BLaER1 treated with 17β-estradiol and CSF1 and Interleukin-3, amounts not matched to agents 10 nM and 100 nM (cell line): ENCODE data around the gene KCNK6.
"Not testable (repeated sequence)": the region's sequence is repeated elsewhere in the genome, so short reads cannot be mapped to it uniquely, and the experiment has no call there.

Experiments
- H3K27ac ChIP-seq, 11 experiments: shearing (Covaris generic); formaldehyde crosslinking; 2 replicates each; pipeline ENCODE4 v1.8.1; 2022
- H3K27me3 ChIP-seq, 11 experiments: shearing (Covaris generic); formaldehyde crosslinking; 2 replicates each; pipeline ENCODE4 v1.8.1; 2022
- H3K36me3 ChIP-seq, 11 experiments: shearing (Covaris generic); formaldehyde crosslinking; 2 replicates each; pipeline ENCODE4 v1.8.1; 2022
- H3K4me1 ChIP-seq, 10 experiments: shearing (Covaris generic); formaldehyde crosslinking; 2 replicates each; pipeline ENCODE4 v1.8.1; 2022
- H3K4me2 ChIP-seq, 11 experiments: shearing (Covaris generic); formaldehyde crosslinking; 2 replicates each; pipeline ENCODE4 v1.8.1; 2022
- H3K4me3 ChIP-seq, 10 experiments: shearing (Covaris generic); formaldehyde crosslinking; 2 replicates each; pipeline ENCODE4 v1.8.1; 2022
- H3K9ac ChIP-seq, 11 experiments: shearing (Covaris generic); formaldehyde crosslinking; 2 replicates each; pipeline ENCODE4 v1.8.1; 2022
- H3K9me3 ChIP-seq, 11 experiments: shearing (Covaris generic); formaldehyde crosslinking; replicated peaks in 1 of 11; 2 replicates each; pipeline ENCODE4 v1.8.1; 2022
- H4K20me1 ChIP-seq, 11 experiments: shearing (Covaris generic); formaldehyde crosslinking; 2 replicates each; pipeline ENCODE4 v1.8.1; 2022
- Cebpa-rat ChIP-seq, 11 experiments: shearing (Covaris generic); IDR thresholded peaks; 2 replicates each; pipeline ENCODE4 v1.8.1; 2022

KCNK6 gene

GRCh38 chr19:38360351-38360750 is 40.7 kb downstream of the KCNK6 start:
- 0 out of 22 replicates have a peak overlapping the region, but pooled peaks of 1 of the 11 experiments have one; percentile 100 for H3K4me2 ChIP-seq
- no peaks in the 10 kb centered on the region for H3K36me3 ChIP-seq
- H3K9me3 ChIP-seq, result peaks cover 7 to 16% (median 13%) of the 10 kb centered on the region in 11 experiments; a peak in 20 of 22 replicates
- peaks cover 8 to 30% (median 22%) of the 10 kb centered on the region in 11 experiments for H3K27me3 ChIP-seq
- TF ChIP-seq Cebpa-rat (IDR thresholded peaks at IDR 0.05), result no peak
- peaks cover 0 to 11% (median 0%) of the 10 kb centered on the region in 11 experiments; a peak in 5 of 22 replicates for H4K20me1 ChIP-seq
- H3K9ac ChIP-seq, result no peak overlapping the region
- no peak overlapping the region for H3K4me3 ChIP-seq
- H3K4me1 ChIP-seq, result peaks cover 7 to 17% (median 15%) of the 10 kb centered on the region in 10 experiments; a peak in 19 of 20 replicates
- H3K27ac ChIP-seq, result no peak overlapping the region

GRCh38 chr19:38360839-38361631 is 41.4 kb downstream of the KCNK6 start:
- peaks cover 7 to 17% (median 14%) of the 10 kb centered on the region in 11 experiments; a peak in 20 of 22 replicates for H3K9me3 ChIP-seq
- no peaks in the 10 kb centered on the region for H3K36me3 ChIP-seq
- peak overlapping the region; percentile 88 to 100 (median 96) for H3K4me2 ChIP-seq
- TF ChIP-seq Cebpa-rat (IDR thresholded peaks at IDR 0.05), result no peak
- peaks cover 8 to 30% (median 22%) of the 10 kb centered on the region in 11 experiments for H3K27me3 ChIP-seq
- peak overlapping the region; percentile 64 to 90 (median 73) for H3K4me3 ChIP-seq
- H3K9ac ChIP-seq, result peak overlapping the region; percentile 39 to 74 (median 67); a peak in 20 of 22 replicates
- H3K27ac ChIP-seq, result peak overlapping the region in 2 of 11 experiments; percentile 44 to 59; a peak in 3 of 22 replicates
- H3K4me1 ChIP-seq, result peaks cover 7 to 17% (median 15%) of the 10 kb centered on the region in 10 experiments; a peak in 19 of 20 replicates
- peaks cover 0 to 11% (median 0%) of the 10 kb centered on the region in 11 experiments; a peak in 5 of 22 replicates for H4K20me1 ChIP-seq

GRCh38 chr19:38361633-38362075 is 42.0 kb downstream of the KCNK6 start:
- peaks cover 7 to 17% (median 14%) of the 10 kb centered on the region in 11 experiments; a peak in 20 of 22 replicates for H3K9me3 ChIP-seq
- TF ChIP-seq Cebpa-rat (IDR thresholded peaks at IDR 0.05), result no peak
- peak overlapping the region; percentile 53 to 74 (median 67); a peak in 21 of 22 replicates for H3K9ac ChIP-seq
- H3K4me1 ChIP-seq, result peaks cover 7 to 17% (median 15%) of the 10 kb centered on the region in 10 experiments; a peak in 19 of 20 replicates
- H4K20me1 ChIP-seq, result peaks cover 0 to 9% (median 0%) of the 10 kb centered on the region in 11 experiments; a peak in 5 of 22 replicates
- H3K4me3 ChIP-seq, result peak overlapping the region; percentile 64 to 90 (median 73)
- no peaks in the 10 kb centered on the region for H3K36me3 ChIP-seq
- H3K27ac ChIP-seq, result peak overlapping the region in 3 of 11 experiments; percentile 35 to 60 (median 55); a peak in 5 of 22 replicates
- H3K4me2 ChIP-seq, result peak overlapping the region; percentile 88 to 100 (median 96)
- H3K27me3 ChIP-seq, result peaks cover 8 to 30% (median 22%) of the 10 kb centered on the region in 11 experiments

GRCh38 chr19:38362076-38362945 is 42.7 kb downstream of the KCNK6 start:
- peaks cover 7 to 17% (median 14%) of the 10 kb centered on the region in 11 experiments; a peak in 20 of 22 replicates for H3K9me3 ChIP-seq
- H3K4me1 ChIP-seq, result peaks cover 7 to 17% (median 15%) of the 10 kb centered on the region in 10 experiments; a peak in 19 of 20 replicates
- no peaks in the 10 kb centered on the region for H3K36me3 ChIP-seq
- H3K9ac ChIP-seq, result peak overlapping the region; percentile 50 to 74 (median 66); a peak in 20 of 22 replicates
- H4K20me1 ChIP-seq, result peaks cover 0 to 9% (median 0%) of the 10 kb centered on the region in 11 experiments; a peak in 4 of 22 replicates
- TF ChIP-seq Cebpa-rat (IDR thresholded peaks at IDR 0.05), result no peak
- H3K4me2 ChIP-seq, result peak overlapping the region; percentile 81 to 100 (median 96)
- H3K4me3 ChIP-seq, result peak overlapping the region; percentile 64 to 90 (median 73)
- peaks cover 8 to 30% (median 22%) of the 10 kb centered on the region in 11 experiments for H3K27me3 ChIP-seq
- peak overlapping the region in 8 of 11 experiments; percentile 25 to 60 (median 38); a peak in 10 of 22 replicates for H3K27ac ChIP-seq

GRCh38 chr19:38362946-38363688 is 43.5 kb downstream of the KCNK6 start:
- Histone ChIP-seq H3K4me3 (peak overlapping the region; percentile 64 to 90 (median 73)), H3K9me3 (peaks cover 7 to 17% (median 14%) of the 10 kb centered on the region in 11 experiments; a peak in 20 of 22 replicates), H3K4me2 (peak overlapping the region; percentile 81 to 100 (median 96)), H3K4me1 (peaks cover 7 to 17% (median 15%) of the 10 kb centered on the region in 10 experiments; a peak in 19 of 20 replicates), H3K9ac (peak overlapping the region in 7 of 11 experiments; percentile 53 to 74 (median 67); a peak in 12 of 22 replicates), H3K27me3 (peaks cover 8 to 30% (median 22%) of the 10 kb centered on the region in 11 experiments), H3K27ac (0 out of 22 replicates have a peak overlapping the region, but pooled peaks of 1 of the 11 experiments have one; percentile 9)
- not testable (repeated sequence) for H3K36me3 ChIP-seq, H4K20me1 ChIP-seq

- H3K4me2 ChIP-seq, result no peak overlapping the region
- no peaks in the 10 kb centered on the region for H3K36me3 ChIP-seq
- peaks cover 7 to 10% (median 7%) of the 10 kb centered on the region in 10 experiments; a peak in 19 of 20 replicates for H3K4me1 ChIP-seq
- no peak overlapping the region for H3K27ac ChIP-seq
- no peak for TF ChIP-seq Cebpa-rat (IDR thresholded peaks at IDR 0.05)
- H4K20me1 ChIP-seq, result no peaks in the 10 kb centered on the region
- H3K4me3 ChIP-seq, result no peak overlapping the region
- no peaks in the 10 kb centered on the region for H3K27me3 ChIP-seq
- H3K9ac ChIP-seq, result no peak overlapping the region
- H3K9me3 ChIP-seq, result peaks cover 7 to 17% (median 14%) of the 10 kb centered on the region in 11 experiments; a peak in 20 of 22 replicates
Measured at GRCh38 chr19:38367041-38367440, 47.4 kb downstream of the KCNK6 start.

GRCh38 chr19:38369584-38369983 is 49.9 kb downstream of the KCNK6 start:
- H3K4me3 ChIP-seq, result no peak overlapping the region
- H3K36me3 ChIP-seq, result no peaks in the 10 kb centered on the region
- H3K9ac ChIP-seq, result no peak overlapping the region
- H3K4me2 ChIP-seq, result no peak overlapping the region
- no peaks in the 10 kb centered on the region for H3K27me3 ChIP-seq
- H3K4me1 ChIP-seq, result peaks cover 4 to 7% (median 6%) of the 10 kb centered on the region in 10 experiments; a peak in 16 of 20 replicates
- TF ChIP-seq Cebpa-rat (IDR thresholded peaks at IDR 0.05), result no peak
- H4K20me1 ChIP-seq, result no peaks in the 10 kb centered on the region
- H3K27ac ChIP-seq, result no peak overlapping the region
- peaks cover 4 to 10% (median 9%) of the 10 kb centered on the region in 11 experiments; a peak in 20 of 22 replicates for H3K9me3 ChIP-seq
